Loucy (cell line): ENCODE results near the gene ADRA1B.

Experiments used
- CTCF ChIP-seq: fragments of 200-600 bp; sonication (generic); conservative IDR thresholded peaks from 2 replicates; pipeline ENCODE4 v1.5.1; 2014; ENCODE audit warnings: mild to moderate bottlenecking, antibody characterized with exemption, low read length
- EZH2phosphoT487 ChIP-seq: fragments of 200-600 bp; IDR thresholded peaks from 2 replicates; pipeline ENCODE4 v1.6.1; 2018; ENCODE audit warnings: antibody characterized with exemption, mild to moderate bottlenecking, moderate library complexity, borderline replicate concordance

- no peak for TF ChIP-seq CTCF
- no peak for TF ChIP-seq EZH2phosphoT487
Observed at GRCh38 chr5:159910843-159911229, 5.4 kb upstream of the ADRA1B start.
